K562 (cell line): ENCODE data around the gene DPCD. TPM values are rescaled to one million over a fixed set of nuclear protein-coding genes. Genes with fewer than 3 reads are reported as not detected.
A peak's percentile ranks its signal among the peaks of the same experiment; 100 is the strongest.

Experiments used
- BHLHE40 ChIP-seq: IDR thresholded peaks from 2 replicates; pipeline ENCODE4 v1.6.1; 2011; ENCODE audit warnings: low read length, improper control_type of control experiment
- CBFA2T2 ChIP-seq: fragments of 450-650 bp; conservative IDR thresholded peaks from 2 replicates; pipeline ENCODE4 v1.6.1; 2017; ENCODE audit warnings: mild to moderate bottlenecking
- CREB1 ChIP-seq, 2 experiments: sonication (generic) in 1 of 2; formaldehyde crosslinking in 1 of 2; IDR thresholded peaks; 2 replicates each; pipeline versions ENCODE4 v1.6.1 to v1.8.0; 2012 to 2022; ENCODE audit warnings: inconsistent platforms in 1 of 2, mild to moderate bottlenecking in 1 of 2, missing genetic modification reagents in 1 of 2, moderate library complexity in 1 of 2
- CSDE1 ChIP-seq, 2 experiments: fragments of 450-650 bp; IDR thresholded peaks; 2 replicates each; pipeline ENCODE4 v1.6.1; 2016; ENCODE audit warnings: mild to moderate bottlenecking in 1 of 2
- CTBP1 ChIP-seq: fragments of 450-650 bp; IDR thresholded peaks from 2 replicates; pipeline ENCODE4 v1.6.1; 2016; ENCODE audit warnings: borderline replicate concordance
- DMBX1 ChIP-seq: fragments of 250-450 bp; sonication (Bioruptor Pico); IDR thresholded peaks from 2 replicates; pipeline ENCODE4 v1.8.0; 2022; ENCODE audit warnings: inconsistent platforms, mild to moderate bottlenecking, moderate library complexity, borderline replicate concordance
- EP300 ChIP-seq: IDR thresholded peaks from 2 replicates; pipeline ENCODE4 v1.6.1; 2012; ENCODE audit warnings: low read length, improper control_type of control experiment
- FOXK1 ChIP-seq: sonication (generic); formaldehyde crosslinking; IDR thresholded peaks from 2 replicates; pipeline ENCODE4 v1.8.0; 2022; ENCODE audit warnings: missing genetic modification reagents, mild to moderate bottlenecking, borderline replicate concordance
- GATAD2A ChIP-seq: fragments of 450-650 bp; IDR thresholded peaks from 2 replicates; pipeline ENCODE4 v1.6.1; 2017
- ILF3 ChIP-seq: fragments of 450-650 bp; IDR thresholded peaks from 2 replicates; pipeline ENCODE4 v1.6.1; 2018; ENCODE audit warnings: antibody characterized with exemption, mild to moderate bottlenecking, moderate library complexity, borderline replicate concordance
- KDM1A ChIP-seq, 2 experiments: fragments of 450-650 bp; IDR thresholded peaks; 2 replicates each; pipeline ENCODE4 v1.6.1; 2016; ENCODE audit warnings: mild to moderate bottlenecking in 2 of 2
- POLR2AphosphoS5 ChIP-seq: IDR thresholded peaks from 2 replicates; pipeline ENCODE4 v1.6.1; 2011; ENCODE audit warnings: mild to moderate bottlenecking, low read depth, low read length, moderate library complexity; ENCODE audit not compliant: control insufficient read depth, insufficient read depth
- RNF2 ChIP-seq: sonication (generic); IDR thresholded peaks from 2 replicates; pipeline ENCODE4 v1.6.1; 2016
- TCFL5 ChIP-seq: fragments of 250-450 bp; sonication (Bioruptor Pico); conservative IDR thresholded peaks from 2 replicates; pipeline ENCODE4 v1.6.1; 2021; ENCODE audit warnings: mild to moderate bottlenecking, moderate library complexity, matching md5 sums
- THRAP3 ChIP-seq: fragments of 450-650 bp; IDR thresholded peaks from 2 replicates; pipeline ENCODE4 v1.6.1; 2016; ENCODE audit warnings: mild to moderate bottlenecking, inconsistent platforms, borderline replicate concordance
- ZNF398 ChIP-seq: fragments of 250-450 bp; sonication (Bioruptor Pico); IDR thresholded peaks from 2 replicates; pipeline ENCODE4 v1.8.0; 2021; ENCODE audit warnings: moderate library complexity, mild to moderate bottlenecking, inconsistent platforms
- ZNF75A ChIP-seq: fragments of 450-650 bp; formaldehyde crosslinking; IDR thresholded peaks from 2 replicates; pipeline ENCODE4 v1.4.0; 2020; ENCODE audit warnings: mild to moderate bottlenecking
- ZNF766 ChIP-seq: fragments of 200-800 bp; sonication (Bioruptor generic); conservative IDR thresholded peaks from 2 replicates; pipeline ENCODE4 v1.6.1; 2016; ENCODE audit warnings: missing genetic modification characterization, missing compliant biosample characterization
- polyA plus RNA-seq, 8 experiments: library from polyadenylated mRNA; depleted of rRNA in 4 of 8; stranded (reverse) in 5 of 8; unstranded in 3 of 8; fragments of >200 nt; fragmentation: Nextera tagmentation in 2 of 8; fragmentation: Illumina TruSeq in 1 of 8; extraction: Ambion mirVana in 2 of 8; extraction: Trizol in 1 of 8; gene quantifications; 2 replicates each; pipeline versions ENCODE4 v1.2.1 to v1.2.3, GENCODE V29; 2011 to 2014; ENCODE audit warnings: inconsistent platforms in 1 of 8, missing spikeins in 1 of 8
- total RNA-seq, 7 experiments: library from RNA; depleted of rRNA in 6 of 7; stranded (reverse); fragments of >200 nt in 6 of 7; fragmentation: Illumina TruSeq in 2 of 7; extraction: Trizol in 2 of 7; gene quantifications; 2 replicates each; pipeline versions ENCODE4 v1.2.1 to v1.2.3, GENCODE V29; 2011 to 2021; ENCODE audit warnings: low replicate concordance in 1 of 7
- TF ChIP-seq, protein P1 (sequence below), 2 experiments: fragments of 450-650 bp; IDR thresholded peaks; 2 replicates each; pipeline ENCODE4 v1.6.1; 2016; ENCODE audit warnings: mild to moderate bottlenecking in 2 of 2, borderline replicate concordance in 1 of 2, low read depth in 1 of 2, moderate library complexity in 1 of 2

Gene DPCD
- total and polyA plus RNA-seq, 9 of the 15 experiments (the other 6 are each of a cell fraction or from before 2014, with no cell fraction given) = 12.1 to 45.2 (median 20.0) TPM

- TF ChIP-seq EP300 (0 out of 2 replicates have a peak, but pooled peaks have one; percentile 17), GATAD2A (no peak), ILF3 (no peak), ZNF75A (CRISPR knock-in tag) (no peak), THRAP3 (no peak), TCFL5 (CRISPR knock-in tag) (no peak), RNF2 (no peak), FOXK1 (no peak), BHLHE40 (no peak), DMBX1 (CRISPR knock-in tag) (no peak), CBFA2T2 (peak; percentile 51), KDM1A (IDR thresholded peaks at IDR 0.05) (peak; percentile 34 to 48; a peak in 2 of 4 replicates), POLR2AphosphoS5 (no peak), CTBP1 (peak; percentile 41; the same call in 1 of the 2 replicates), CSDE1 (IDR thresholded peaks at IDR 0.05) (no peak), ZNF766 (no peak), CREB1 (IDR thresholded peaks at IDR 0.05) (no peak), CREB1 (CRISPR knock-in tag; IDR thresholded peaks at IDR 0.05) (no peak), ZNF398 (CRISPR knock-in tag) (no peak)
- TF ChIP-seq, protein P1, sequence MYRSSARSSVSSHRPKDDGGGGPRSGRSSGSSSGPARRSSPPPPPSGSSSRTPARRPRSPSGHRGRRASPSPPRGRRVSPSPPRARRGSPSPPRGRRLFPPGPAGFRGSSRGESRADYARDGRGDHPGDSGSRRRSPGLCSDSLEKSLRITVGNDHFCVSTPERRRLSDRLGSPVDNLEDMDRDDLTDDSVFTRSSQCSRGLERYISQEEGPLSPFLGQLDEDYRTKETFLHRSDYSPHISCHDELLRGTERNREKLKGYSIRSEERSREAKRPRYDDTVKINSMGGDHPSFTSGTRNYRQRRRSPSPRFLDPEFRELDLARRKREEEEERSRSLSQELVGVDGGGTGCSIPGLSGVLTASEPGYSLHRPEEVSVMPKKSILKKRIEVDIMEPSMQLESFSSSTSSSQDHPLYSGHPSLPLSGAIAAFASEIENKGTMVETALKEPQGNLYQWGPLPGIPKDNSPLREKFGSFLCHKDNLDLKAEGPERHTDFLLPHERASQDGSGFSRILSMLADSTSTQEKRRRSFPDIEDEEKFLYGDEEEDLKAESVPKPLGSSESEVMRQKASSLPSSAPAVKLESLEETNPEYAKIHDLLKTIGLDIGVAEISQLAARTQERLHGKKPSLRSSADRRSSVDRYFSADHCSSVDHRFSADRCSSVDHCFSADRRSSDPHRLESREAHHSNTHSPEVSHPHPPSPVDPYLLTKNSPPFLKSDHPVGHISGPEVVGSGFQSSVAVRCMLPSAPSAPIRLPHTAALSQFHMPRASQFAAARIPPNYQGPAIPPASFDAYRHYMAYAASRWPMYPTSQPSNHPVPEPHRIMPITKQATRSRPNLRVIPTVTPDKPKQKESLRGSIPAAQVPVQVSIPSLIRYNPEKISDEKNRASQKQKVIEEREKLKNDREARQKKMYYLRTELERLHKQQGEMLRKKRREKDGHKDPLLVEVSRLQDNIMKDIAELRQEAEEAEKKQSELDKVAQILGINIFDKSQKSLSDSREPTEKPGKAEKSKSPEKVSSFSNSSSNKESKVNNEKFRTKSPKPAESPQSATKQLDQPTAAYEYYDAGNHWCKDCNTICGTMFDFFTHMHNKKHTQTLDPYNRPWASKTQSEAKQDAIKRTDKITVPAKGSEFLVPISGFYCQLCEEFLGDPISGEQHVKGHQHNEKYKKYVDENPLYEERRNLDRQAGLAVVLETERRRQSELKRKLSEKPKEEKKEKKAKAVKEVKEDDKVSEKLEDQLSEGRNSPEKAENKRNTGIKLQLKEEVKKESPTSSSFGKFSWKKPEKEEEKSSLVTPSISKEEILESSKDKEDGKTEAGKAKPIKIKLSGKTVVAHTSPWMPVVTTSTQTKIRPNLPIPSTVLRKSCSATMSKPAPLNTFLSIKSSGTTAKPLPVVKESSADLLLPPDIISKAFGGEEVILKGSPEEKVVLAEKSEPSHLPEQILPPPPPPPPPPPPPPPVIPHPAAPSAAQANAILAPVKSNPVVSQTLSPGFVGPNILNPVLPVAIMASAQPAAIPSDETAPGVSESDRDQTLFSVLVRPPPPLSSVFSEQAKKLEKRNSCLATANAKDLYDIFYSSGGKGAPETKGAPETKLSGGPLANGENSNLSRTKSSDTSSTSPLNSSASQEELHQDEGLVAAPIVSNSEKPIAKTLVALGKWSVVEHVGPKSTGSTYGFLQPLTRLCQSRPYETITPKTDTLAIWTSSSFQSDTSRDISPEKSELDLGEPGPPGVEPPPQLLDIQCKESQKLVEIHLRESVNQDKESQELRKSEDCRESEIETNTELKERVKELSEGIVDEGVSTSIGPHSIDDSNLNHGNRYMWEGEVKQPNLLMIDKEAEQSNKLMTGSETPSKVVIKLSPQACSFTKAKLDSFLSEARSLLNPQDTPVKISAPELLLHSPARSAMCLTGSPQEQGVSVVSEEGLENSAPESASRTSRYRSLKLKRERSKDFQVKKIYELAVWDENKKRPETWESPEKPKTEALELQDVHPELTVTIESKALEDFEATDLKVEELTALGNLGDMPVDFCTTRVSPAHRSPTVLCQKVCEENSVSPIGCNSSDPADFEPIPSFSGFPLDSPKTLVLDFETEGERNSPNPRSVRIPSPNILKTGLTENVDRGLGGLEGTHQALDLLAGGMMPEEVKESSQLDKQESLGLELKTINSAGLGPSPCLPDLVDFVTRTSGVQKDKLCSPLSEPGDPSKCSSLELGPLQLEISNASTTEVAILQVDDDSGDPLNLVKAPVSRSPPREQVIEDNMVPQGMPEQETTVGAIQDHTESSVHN (IDR thresholded peaks at IDR 0.05; ENCODE audit: borderline replicate concordance in 1 of 2, low read depth in 1 of 2) = no peak
These were observed 19.0 kb downstream of the DPCD start (continued) for GRCh38 chr10:101607124-101607523.
